HG02943 (cell line): ENCODE results near the gene CHST15.
"Not testable (repeated sequence)": the region's sequence is repeated elsewhere in the genome, so short reads cannot be mapped to it uniquely, and the experiment has no call there.

Experiments
- ATAC-seq: cut with Tn5 transposase; IDR thresholded peaks from one replicate; pipeline ENCODE4 v1.9.1; 2021; ENCODE audit warnings: mild to moderate bottlenecking, low read depth, moderate library complexity; ENCODE audit not compliant: unreplicated experiment

CHST15 gene

DNA sequence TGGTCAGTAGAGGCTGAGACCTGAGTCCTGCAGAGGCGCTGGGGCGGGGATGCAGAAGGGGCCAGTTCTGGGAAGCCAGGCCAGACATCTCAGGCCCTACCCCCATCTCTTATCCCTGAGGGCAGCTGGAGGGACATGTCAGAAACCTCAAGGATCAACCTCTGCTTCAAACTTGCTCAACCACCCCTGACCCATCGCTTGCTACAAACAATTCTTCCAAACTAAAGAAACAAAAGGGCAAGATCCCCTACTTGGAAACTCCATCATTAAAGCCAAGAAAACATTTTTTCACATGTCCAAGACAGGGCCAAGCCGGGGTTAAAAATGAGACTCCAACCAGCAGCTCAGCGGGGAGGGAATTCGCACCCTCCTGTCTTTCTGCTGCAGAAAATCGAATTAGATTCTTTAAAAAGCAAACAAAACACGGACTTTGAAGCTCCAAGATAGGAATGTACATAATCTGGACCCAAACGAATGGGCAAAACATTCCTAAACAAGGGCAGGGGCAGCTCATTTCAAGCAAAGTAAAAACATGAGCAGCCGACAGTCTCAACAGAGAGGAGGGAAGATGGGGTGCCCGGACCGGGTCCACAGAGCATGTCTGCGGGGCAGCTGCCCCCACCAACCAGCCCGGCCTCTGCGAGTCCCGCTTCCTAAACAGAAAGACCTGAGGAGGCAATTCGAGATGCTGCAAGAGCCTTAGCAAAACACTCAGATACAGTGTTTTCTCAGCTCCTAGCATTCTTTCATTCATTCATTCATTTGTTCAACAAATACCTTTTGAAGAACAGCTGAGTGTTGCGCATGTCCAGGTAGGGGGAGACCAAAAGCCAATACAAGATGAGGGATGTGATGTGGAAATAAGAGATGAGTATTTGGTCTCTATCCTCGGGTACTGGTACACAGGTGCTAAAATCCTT, 44.8 kb downstream of the CHST15 start:
- ATAC-seq, result no peak

DNA sequence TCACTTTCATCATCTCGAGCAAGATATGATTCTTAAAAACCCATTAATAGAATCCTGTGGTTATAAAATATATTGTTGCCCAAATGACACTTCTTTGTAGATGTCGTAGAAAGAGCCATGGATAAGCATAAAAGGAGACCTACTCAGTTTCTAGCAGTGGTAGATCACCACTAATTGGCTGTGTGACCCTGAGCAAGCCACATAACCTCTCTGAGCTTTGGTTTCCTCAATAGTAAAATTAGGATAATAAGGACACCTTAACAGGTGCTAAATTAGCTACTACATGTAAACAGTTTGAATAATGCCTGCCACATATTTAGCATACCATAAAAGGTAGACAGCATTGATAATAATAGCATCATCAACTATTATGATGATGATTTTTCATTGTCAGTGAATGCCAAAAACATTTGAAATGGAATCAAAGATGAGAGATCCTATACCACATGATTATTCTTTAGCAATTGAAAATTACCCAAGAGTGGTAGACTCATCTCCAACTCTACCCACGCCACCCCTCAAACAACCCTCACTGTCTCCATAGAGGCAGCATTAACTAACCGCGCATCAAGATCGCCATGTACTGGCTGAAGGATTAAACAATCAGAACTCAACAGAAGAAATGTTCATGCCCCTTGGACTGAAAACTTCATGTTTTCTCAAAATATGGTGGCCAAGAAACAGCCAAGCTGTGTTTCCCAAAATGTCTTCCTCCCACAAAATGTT, 45.8 kb downstream of the CHST15 start:
- no peak for ATAC-seq

DNA sequence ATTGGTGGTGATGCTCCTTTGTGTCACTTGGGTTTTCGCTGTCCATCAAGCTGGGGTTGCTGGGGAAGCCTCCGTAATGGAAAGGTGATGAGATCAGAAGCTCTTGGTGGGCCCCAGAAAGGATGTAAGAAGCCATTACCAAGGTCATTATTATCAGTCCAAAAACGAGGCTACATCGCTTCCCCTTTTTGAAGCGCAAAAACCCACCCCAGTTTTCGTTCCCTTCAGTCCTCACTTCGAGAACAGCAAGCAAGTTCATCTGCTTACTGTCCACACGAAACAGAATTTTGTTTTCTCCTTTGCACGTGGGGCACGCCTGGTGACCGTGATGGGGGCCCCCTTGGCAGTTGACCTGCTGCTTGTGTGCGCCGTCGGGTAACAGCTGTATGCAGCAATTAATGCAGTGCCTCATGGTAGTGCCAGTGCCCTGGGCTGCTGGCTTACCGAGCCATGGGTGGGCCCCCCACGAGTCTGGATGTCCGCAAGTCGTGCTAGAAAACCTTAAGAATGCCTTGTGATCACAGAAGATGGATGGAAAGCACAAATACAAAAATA, 47.5 kb downstream of the CHST15 start:
- ATAC-seq, result no peak

DNA sequence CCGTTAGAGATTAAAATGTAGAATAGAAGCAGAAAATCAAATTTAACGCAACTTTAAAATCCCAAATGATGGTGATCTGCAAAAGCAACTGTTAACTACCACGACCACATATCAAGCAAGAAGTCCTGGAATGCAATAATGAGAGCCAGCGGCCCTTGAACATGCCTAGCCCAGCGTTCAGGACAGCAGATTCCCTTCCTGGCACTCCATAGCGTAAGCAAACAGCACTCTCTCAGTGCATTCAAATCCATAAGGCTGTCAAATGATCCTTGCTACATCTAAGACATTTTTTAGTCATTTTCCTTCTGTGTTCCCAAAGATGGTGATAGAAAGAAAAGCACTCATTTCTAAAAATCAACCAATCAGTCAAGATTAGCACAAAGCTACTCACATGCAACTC, 48.1 kb downstream of the CHST15 start:
- no peak for ATAC-seq

DNA sequence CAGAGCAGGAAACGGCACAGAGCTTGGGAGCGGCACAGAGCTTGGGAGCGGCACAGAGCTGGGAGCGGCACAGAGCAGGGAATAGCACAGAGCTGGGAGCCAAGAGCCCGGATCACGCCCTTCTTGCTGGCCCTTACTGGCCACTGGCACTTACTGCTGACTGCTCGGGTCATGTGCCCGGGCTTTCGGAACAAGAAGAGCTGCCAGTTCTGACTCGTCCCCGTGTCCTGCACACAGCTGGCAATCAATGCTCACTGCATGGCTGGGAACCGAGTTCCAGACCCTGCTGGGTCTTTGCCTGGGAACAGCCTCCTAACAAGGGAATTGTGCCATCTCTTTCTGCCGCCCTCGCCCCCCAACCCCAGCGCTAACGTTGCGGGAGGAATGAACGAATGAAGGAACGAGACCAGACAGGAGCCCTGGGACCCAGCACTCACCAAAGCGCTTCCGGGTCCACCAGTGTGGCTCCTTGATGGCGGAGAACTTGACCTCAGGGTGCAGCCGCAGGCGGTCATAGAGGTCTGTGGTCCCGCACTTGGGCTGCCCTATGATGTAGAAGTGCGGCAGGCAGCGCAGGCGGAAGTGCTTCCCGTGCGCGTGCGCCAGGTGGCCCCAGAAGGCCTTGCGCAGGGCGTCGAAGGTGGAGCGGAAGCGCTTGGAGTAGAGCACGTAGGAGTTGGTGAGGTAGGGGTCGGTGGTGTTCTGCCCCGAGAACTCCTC, 49.1 kb downstream of the CHST15 start:
- no peak for ATAC-seq

DNA sequence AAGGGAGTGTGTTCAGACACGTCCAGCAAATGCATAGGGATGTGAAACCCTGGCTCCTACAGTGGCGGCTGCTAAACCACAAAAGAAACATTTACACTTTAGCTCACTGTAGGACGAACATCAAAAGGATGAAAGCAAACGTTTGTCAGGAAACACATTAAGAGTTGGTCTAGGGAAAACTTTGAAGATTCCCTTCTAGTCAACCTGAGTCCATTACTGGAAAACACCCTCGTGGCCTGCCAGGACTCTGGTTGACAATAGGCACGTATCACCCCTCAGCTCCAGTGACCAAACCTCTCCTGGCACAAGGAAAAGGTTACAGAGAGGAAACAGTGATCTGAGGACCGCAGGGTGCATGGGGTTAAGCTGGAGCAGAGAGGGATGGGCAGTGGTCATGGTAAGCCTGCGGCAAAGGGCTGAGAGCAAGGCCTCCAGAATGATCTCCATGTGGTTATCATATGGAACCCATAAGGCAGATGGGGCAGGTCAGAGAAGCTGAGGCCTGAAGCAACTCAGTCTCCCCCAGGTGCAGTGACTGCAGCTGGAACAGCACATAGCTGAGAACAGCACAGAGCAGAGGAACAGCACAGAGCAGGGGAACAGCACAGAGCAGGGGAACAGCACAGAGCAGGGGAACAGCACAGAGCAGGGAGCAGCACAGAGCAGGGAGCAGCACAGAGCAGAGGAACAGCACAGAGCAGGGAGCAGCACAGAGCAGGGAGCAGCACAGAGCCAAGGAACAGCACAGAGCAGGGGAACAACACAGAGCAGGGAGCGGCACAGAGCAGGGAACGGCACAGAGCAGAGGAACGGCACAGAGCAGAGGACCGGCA, 49.9 kb downstream of the CHST15 start:
- no peak for ATAC-seq

DNA sequence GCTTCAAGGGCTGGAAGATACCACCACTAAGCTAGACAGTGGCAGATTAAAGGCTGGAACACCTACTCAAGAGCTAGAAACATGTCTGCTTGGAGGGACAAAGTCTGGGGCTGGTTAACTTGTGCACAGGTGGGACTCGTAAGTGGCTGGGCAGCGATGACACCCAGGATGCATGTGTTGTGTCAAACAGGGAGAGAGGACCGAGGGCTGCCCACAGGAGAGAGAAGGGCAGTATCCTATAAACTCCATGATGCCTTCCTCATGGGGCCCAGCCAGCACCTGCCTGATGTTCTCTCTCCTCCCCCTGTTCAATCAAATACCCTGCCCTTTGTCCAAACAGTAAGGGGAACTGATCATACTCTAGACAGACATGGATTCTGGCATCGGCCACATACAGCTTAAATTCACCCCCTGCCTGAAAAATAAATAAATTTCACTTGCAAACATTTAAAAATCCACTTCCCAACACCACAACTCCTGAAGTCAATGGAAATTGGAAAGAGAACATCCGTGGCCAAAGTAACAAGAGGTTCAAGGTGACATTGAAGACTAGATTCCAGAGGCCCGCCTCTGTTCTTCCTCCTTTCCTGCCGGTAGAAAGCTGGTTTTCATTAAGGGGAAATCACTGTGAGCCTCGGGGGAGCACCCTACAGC, 50.6 kb downstream of the CHST15 start:
- ATAC-seq, result no peak

DNA sequence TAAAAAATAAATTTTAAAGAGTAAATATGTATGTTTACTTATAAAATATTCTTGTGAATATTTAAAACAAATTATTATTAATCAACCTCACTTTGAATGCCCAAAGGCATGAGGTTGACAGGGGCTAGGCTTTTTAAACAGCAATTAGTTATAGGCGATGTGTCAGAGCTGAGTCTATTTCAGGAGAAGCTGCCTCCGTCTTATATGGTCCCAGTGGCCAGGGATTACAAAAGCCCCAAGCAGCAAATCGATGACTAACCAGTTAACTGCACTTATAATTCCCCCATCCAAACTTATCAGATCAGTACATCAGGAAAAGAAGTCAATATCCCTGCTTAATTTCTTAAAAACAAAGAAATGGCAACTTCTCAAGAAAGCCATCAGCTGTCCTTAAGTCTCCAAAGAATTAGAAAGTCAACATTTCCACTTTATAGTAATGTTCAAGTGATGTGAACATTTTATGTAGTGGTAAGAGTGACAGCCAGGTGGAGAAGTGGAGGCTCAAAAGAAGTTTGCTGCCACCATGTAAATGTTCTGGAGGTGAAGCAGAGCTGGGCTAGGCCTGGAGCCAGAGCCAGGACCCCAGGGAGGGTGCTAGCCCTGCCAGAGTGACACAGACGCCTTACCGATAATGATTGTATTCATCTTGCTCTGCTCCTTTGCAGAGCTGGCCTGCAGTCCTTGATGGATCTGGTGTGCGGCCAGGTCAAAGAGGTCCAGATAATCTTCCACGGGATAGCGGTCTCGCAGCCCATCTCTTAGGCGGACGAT, 51.5 kb downstream of the CHST15 start:
- ATAC-seq, result no peak

DNA sequence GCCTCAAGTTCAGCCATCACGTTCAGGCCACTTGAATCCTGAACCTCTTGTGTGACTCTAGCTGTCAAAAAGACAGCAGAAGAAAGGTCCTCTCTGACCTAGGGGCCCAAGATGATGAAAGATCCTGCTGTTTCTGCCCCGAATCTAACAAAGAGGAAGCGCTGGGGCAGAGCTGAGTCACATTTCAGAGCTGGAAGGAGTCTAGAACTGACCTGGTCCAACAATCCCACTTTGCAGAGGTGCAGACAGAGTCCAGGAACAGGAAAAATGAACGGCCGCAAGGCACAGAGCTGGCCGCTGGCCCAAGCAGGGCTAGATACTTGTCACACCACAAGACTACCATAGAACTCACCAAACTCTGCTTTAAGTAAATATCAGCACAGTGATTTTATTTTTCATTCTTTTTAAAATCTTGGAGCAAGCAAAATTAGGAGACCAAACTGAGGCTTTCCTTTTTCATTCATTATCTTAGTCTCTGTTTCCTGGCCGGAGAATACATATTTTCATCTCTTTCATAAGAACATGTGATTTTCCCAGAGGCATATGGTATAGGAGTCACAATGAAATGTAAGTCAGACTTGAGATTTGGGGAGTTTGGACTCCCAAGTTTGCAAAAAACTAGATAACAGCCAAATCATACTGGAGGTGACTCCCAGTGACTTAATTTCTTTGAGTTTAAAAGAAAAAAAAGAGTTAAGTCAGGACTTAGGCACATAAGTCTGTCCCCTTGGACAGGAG, 52.8 kb downstream of the CHST15 start:
- no peak for ATAC-seq

DNA sequence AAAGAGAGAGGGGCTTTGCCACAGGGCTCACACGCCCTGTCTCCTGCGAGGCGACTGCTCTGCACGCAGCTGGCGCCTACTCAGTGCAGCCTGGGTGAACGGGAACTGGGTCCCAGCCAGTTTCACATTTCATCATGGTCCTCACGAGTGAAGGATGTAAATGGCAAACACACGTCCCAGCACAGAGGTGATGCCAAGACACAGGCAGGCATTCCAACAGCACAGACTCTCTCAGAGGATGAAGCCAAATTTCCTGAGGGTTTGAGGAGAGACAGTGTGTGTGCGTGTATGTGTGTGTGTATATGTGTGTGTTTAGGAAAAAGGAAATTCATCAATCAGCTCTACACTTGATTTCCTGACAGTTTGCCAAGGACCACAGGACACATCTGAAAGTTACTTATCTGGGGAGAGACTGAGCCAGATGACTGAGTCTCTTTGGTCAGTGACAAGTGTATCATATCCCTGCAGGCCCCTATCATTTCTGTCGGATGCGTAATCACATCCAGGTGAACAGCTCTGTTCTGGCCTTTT, 53.9 kb downstream of the CHST15 start:
- ATAC-seq, result no peak

DNA sequence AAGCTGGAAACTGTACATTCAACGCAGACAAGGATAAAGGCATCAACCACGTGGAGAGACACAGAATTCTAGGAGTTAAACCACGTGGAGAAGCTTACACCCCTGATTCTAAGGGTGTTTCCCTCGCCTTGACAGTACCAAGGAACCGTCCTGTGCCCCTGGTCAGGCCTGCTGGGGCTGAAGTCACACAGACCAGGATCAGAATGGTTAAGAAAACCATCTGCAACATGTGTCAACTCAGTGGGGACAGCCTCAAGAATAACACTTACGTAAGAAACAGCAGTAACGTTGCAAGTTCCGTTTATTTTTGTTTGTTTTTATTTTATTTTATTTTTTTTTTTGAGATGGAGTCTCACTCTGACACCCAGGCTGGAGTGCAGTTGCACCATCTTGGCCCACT, 55.6 kb downstream of the CHST15 start:
- ATAC-seq, result no peak

DNA sequence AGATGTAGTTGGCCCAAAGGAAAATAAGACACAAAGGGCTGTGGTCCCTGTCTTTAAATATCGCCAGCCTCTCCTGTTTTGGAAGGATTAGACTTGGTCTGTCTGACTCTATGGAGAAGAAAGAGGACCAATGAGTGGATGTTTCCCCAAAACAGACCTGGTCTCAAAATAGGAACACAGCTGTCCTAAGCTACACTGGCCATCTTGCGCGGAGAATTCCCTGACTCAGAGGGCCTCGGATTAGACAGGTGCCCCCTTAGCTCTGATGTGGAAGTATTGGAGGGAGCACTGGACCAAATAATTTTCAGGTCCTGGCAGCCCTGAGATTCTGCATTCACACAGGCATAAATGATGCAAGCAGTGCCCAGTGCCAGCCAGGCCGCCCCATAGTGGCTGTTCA, 56.1 kb downstream of the CHST15 start:
- no peak for ATAC-seq

DNA sequence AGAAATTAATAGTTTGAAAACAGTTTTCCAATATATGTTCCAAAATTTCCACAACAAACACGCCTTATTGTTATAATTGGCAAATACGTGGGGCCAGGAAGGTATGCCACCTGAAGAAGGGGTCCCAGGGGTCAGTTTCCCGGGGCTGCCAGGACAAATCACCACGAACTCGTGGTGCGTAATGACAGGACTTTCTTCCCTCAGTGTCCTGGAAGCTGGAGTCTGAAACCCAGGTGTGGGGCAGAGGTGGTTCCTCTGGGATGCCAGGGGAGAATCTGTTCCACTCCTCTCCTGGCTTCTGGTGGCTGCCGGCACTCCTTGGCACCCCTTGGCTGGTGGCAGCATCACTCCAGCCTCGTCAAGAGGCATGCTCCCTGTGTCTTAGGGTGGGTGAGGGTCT, 56.7 kb downstream of the CHST15 start:
- ATAC-seq, result no peak

DNA sequence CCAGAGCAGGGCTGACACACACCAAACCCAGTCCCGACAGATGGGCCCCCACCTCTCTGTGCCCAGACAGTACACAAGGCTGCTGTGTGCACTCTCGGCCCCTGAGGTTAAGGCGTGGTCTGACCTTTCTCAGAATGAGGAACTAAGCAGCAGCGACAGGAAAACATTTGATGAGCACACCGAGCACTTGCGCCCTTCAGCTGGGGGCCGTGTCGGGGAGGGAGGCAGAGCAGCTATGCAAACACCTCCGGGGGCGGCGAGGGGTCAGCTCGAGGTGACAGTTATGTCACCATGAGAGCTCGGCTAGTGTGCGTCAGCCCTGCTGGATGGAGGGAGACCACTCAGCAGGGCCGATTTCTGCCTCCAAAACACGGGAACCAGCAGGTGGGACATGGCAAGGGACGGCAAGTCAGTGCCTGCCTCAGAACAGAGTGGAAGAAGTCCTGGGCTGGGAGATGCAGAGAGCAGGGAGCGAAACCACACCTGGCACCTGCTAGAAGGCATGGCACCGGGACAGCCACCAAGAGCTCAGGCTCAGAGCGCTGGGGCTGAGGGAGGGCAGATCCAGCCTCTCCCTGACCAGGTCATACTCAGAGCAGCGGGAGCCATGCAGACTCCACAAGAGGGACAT, 57.4 kb downstream of the CHST15 start:
- ATAC-seq, result peak; percentile 97

DNA sequence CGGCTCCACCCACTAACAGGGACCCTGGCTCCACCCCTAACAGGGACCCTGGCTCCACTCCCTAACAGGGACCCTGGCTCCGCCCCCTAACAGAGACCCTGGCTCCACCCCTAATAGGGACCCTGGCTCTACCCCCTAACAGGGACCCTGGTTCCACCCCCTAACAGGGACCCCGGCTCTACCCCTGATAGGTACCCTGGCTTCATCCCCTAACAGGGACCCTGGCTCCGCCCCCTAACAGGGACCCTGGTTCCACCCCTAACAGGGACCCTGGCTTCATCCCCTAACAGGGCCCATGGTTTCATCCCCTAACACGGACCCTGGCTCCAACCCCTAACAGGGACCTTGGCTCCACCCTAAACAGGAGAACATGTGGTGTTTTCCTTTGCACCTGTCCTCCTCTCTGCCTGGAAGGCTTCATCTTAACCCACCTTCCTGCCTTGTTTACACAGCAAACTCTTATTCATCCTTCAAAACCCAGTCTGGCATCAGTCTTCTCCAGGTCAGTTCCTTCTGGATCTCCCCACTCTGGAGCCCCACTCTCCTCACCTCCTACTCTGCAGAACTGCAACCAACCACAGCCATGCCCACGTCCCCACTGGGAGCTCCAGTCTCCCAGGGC, 58.0 kb downstream of the CHST15 start:
- ATAC-seq, result no peak

DNA sequence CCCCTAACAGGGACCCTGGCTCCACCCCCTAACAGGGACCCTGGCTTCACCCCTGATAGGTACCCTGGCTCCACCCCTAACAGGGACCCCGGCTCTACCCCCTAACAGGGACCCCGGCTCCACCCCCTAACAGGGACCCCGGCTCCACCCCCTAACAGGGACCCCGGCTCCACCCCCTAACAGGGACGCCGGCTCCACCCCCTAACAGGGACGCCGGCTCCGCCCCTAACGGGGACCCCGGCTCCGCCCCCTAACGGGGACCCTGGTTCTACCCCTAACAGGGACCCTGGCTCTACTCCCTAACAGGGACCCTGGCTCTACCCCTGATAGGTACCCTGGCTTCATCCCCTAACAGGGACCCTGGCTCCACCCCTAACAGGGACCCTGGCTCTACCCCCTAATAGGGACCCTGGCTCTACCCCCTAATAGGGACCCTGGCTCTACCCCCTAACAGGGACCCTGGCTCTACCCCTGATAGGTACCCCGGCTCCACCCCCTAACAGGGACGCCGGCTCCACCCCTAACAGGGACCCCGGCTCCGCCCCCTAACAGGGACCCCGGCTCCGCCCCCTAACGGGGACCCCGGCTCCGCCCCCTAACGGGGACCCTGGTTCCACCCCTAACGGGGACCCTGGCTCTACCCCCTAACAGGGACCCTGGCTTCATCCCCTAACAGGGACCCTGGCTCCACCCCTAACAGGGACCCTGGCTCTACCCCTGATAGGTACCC, 58.7 kb downstream of the CHST15 start:
- not testable (repeated sequence) for ATAC-seq
